ENCODE data around the gene TTC28.

DNA sequence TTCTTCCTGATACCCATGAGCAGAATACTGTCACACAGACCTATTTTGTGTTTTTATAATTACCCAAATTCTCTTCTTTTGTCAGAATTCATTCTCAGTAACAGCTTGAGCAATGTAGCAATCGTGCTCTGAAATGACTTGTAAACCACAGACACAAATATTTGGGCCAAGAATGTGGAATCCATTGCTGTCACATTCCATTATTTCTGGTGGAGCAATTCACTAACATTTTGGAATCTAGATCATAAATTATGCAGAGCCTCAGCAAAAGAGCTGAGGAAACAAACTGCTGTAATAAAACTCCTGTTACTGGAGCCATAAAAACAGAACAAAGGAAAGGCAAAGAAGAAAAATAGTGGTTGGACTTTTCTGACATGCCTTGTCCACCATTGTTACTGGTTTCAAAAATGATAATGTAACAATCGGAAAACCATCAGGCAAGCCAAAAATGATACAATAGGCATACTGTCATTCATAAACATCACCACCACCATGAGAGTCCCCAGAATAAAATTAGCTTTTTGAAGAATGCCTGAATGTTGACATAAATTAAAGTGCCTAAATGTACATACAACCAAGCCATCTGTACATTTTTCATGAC, 537.2 kb downstream of the TTC28 start:
- no peak for TF ChIP-seq POLR2A (IDR thresholded peaks at IDR 0.05)
- TF ChIP-seq, protein P1, sequence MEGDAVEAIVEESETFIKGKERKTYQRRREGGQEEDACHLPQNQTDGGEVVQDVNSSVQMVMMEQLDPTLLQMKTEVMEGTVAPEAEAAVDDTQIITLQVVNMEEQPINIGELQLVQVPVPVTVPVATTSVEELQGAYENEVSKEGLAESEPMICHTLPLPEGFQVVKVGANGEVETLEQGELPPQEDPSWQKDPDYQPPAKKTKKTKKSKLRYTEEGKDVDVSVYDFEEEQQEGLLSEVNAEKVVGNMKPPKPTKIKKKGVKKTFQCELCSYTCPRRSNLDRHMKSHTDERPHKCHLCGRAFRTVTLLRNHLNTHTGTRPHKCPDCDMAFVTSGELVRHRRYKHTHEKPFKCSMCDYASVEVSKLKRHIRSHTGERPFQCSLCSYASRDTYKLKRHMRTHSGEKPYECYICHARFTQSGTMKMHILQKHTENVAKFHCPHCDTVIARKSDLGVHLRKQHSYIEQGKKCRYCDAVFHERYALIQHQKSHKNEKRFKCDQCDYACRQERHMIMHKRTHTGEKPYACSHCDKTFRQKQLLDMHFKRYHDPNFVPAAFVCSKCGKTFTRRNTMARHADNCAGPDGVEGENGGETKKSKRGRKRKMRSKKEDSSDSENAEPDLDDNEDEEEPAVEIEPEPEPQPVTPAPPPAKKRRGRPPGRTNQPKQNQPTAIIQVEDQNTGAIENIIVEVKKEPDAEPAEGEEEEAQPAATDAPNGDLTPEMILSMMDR (IDR thresholded peaks at IDR 0.05): no peak

Data from uterus (tissue), 2 donors.